ENCODE results near the gene CLEC16A.

The CLEC16A gene

GRCh38 chr16:11134722-11135463 is 190.5 kb downstream of the CLEC16A start:
- DNase-seq (ENCODE audit: low read depth in 2 of 3, low spot score in 2 of 3), result no peak

- DNase-seq (ENCODE audit: low read depth in 2 of 3, low spot score in 2 of 3), result no peak
Observed at GRCh38 chr16:11135464-11135973, 191.2 kb downstream of the CLEC16A start.

GRCh38 chr16:11136600-11136999 is 192.2 kb downstream of the CLEC16A start:
- no peak for DNase-seq (ENCODE audit: low read depth in 2 of 3, low spot score in 2 of 3)

GRCh38 chr16:11138022-11138768 is 193.8 kb downstream of the CLEC16A start:
- no peak for DNase-seq (ENCODE audit: low read depth in 2 of 3, low spot score in 2 of 3)

- no peak for DNase-seq (ENCODE audit: low read depth in 2 of 3, low spot score in 2 of 3)
Observed at GRCh38 chr16:11138769-11139325, 194.5 kb downstream of the CLEC16A start.

GRCh38 chr16:11139326-11140097 is 195.1 kb downstream of the CLEC16A start:
- no peak for DNase-seq (ENCODE audit: low read depth in 2 of 3, low spot score in 2 of 3)

GRCh38 chr16:11140098-11140375 is 195.7 kb downstream of the CLEC16A start:
- peak in 1 of 3 experiments; percentile 25 for DNase-seq (ENCODE audit: low read depth in 2 of 3, low spot score in 2 of 3)

- DNase-seq (ENCODE audit: low read depth in 2 of 3, low spot score in 2 of 3), result no peak
Observed at GRCh38 chr16:11140466-11140865, 196.1 kb downstream of the CLEC16A start.

- DNase-seq (ENCODE audit: low read depth in 2 of 3, low spot score in 2 of 3), result no peak
Observed at GRCh38 chr16:11140867-11141266, 196.5 kb downstream of the CLEC16A start.

- DNase-seq (ENCODE audit: low read depth in 2 of 3, low spot score in 2 of 3), result no peak
Observed at GRCh38 chr16:11141409-11142260, 197.3 kb downstream of the CLEC16A start.

GRCh38 chr16:11142261-11142630 is 197.9 kb downstream of the CLEC16A start:
- DNase-seq (ENCODE audit: low read depth in 2 of 3, low spot score in 2 of 3), result no peak

GRCh38 chr16:11142951-11143350 is 198.6 kb downstream of the CLEC16A start:
- no peak for DNase-seq (ENCODE audit: low read depth in 2 of 3, low spot score in 2 of 3)

GRCh38 chr16:11143372-11144035 is 199.1 kb downstream of the CLEC16A start:
- no peak for DNase-seq (ENCODE audit: low read depth in 2 of 3, low spot score in 2 of 3)

GRCh38 chr16:11144122-11144521 is 199.8 kb downstream of the CLEC16A start:
- DNase-seq (ENCODE audit: low read depth in 2 of 3, low spot score in 2 of 3), result no peak

- no peak for DNase-seq (ENCODE audit: low read depth in 2 of 3, low spot score in 2 of 3)
Observed at GRCh38 chr16:11145173-11145818, 200.9 kb downstream of the CLEC16A start.

GRCh38 chr16:11145819-11146211 is 201.5 kb downstream of the CLEC16A start:
- DNase-seq (ENCODE audit: low read depth in 2 of 3, low spot score in 2 of 3), result no peak

- no peak for DNase-seq (ENCODE audit: low read depth in 2 of 3, low spot score in 2 of 3)
Observed at GRCh38 chr16:11147033-11147753, 202.8 kb downstream of the CLEC16A start.

- DNase-seq (ENCODE audit: low read depth in 2 of 3, low spot score in 2 of 3), result no peak
Observed at GRCh38 chr16:11147754-11148444, 203.5 kb downstream of the CLEC16A start.
